Measurements from ENCODE around the gene PGAM4. TPM values are rescaled to one million over a fixed set of nuclear protein-coding genes. Genes with fewer than 3 reads are reported as not detected.

Gene PGAM4
- polyA plus RNA-seq, 1 of the 3 experiments (the other 2 are of a cell fraction): not detected

DNA sequence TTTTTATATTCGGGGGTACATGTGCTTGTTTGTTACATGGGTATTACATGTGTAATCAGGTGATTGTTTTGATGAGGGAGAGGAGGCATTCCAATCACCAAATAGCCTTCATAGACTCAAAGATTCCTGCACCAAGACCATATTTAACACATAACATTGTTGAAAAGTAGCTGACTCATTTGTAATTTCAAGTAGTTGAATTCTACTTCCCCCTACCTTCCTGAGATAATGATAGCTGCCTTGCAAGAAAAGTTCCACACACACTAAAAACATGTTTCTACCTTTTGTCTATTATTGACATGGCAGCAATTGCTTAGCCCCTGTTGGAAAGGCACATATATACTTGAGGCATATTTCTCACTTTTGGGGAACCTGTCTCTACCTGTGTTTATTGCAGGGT is 16.1 kb downstream of the PGAM4 start (continued):
- TF ChIP-seq, protein P1, sequence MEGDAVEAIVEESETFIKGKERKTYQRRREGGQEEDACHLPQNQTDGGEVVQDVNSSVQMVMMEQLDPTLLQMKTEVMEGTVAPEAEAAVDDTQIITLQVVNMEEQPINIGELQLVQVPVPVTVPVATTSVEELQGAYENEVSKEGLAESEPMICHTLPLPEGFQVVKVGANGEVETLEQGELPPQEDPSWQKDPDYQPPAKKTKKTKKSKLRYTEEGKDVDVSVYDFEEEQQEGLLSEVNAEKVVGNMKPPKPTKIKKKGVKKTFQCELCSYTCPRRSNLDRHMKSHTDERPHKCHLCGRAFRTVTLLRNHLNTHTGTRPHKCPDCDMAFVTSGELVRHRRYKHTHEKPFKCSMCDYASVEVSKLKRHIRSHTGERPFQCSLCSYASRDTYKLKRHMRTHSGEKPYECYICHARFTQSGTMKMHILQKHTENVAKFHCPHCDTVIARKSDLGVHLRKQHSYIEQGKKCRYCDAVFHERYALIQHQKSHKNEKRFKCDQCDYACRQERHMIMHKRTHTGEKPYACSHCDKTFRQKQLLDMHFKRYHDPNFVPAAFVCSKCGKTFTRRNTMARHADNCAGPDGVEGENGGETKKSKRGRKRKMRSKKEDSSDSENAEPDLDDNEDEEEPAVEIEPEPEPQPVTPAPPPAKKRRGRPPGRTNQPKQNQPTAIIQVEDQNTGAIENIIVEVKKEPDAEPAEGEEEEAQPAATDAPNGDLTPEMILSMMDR (IDR thresholded peaks at IDR 0.05): no peak
- TF ChIP-seq, protein P2, sequence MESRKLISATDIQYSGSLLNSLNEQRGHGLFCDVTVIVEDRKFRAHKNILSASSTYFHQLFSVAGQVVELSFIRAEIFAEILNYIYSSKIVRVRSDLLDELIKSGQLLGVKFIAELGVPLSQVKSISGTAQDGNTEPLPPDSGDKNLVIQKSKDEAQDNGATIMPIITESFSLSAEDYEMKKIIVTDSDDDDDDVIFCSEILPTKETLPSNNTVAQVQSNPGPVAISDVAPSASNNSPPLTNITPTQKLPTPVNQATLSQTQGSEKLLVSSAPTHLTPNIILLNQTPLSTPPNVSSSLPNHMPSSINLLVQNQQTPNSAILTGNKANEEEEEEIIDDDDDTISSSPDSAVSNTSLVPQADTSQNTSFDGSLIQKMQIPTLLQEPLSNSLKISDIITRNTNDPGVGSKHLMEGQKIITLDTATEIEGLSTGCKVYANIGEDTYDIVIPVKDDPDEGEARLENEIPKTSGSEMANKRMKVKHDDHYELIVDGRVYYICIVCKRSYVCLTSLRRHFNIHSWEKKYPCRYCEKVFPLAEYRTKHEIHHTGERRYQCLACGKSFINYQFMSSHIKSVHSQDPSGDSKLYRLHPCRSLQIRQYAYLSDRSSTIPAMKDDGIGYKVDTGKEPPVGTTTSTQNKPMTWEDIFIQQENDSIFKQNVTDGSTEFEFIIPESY (IDR thresholded peaks at IDR 0.05; ENCODE audit: borderline replicate concordance, low read depth): no peak
- TF ChIP-seq YY1 (IDR thresholded peaks at IDR 0.05; ENCODE audit: low read depth): no peak
- TF ChIP-seq TCF12 (IDR thresholded peaks at IDR 0.05): no peak
- no peak for TF ChIP-seq JUND (IDR thresholded peaks at IDR 0.05)
- TF ChIP-seq, protein P3, sequence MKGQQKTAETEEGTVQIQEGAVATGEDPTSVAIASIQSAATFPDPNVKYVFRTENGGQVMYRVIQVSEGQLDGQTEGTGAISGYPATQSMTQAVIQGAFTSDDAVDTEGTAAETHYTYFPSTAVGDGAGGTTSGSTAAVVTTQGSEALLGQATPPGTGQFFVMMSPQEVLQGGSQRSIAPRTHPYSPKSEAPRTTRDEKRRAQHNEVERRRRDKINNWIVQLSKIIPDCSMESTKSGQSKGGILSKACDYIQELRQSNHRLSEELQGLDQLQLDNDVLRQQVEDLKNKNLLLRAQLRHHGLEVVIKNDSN (IDR thresholded peaks at IDR 0.05; ENCODE audit: borderline replicate concordance, low read depth): no peak

DNA sequence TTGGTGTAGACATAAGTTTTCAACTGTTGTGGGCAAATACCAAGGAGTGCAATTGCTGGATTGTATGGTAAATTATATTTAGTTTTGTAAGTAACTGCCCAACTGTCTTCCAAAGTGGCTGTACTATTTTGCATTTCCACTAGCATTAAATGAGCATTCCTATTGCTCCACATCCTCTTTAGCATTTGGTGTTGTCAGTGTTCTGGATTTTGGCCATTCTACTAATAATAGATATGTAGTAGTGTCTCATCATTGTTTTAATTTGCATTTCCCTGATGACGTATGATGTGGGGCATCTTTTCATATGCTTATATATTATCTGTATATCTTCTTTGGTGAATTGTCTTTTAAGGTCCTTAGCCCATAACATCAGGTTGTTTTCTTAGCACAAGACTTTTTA is 17.3 kb downstream of the PGAM4 start:
- Histone ChIP-seq H3F3A (replicated peaks; ENCODE audit: insufficient read depth) (peaks cover 7% of the 10 kb centered on the region), H3K9me2 (no peaks in the 10 kb centered on the region; the same call in 1 of the 2 replicates), H4K20me1 (ENCODE audit: insufficient read depth) (no peaks in the 10 kb centered on the region; the same call in 1 of the 2 replicates), H3K9ac (no peak overlapping the region), H2AFZ (ENCODE audit: low read depth) (no peak overlapping the region), H3K79me2 (ENCODE audit: insufficient read depth) (no peaks in the 10 kb centered on the region; the same call in 1 of the 2 replicates), H3K27me3 (ENCODE audit: insufficient read depth) (no peaks in the 10 kb centered on the region; the same call in 1 of the 2 replicates), H3K4me1 (ENCODE audit: control insufficient read depth in 1 of 2, insufficient read depth in 2 of 2, low read depth in 1 of 2, low read length in 1 of 2) (peaks cover 0 to 5% of the 10 kb centered on the region in 2 experiments; a peak in 2 of 4 replicates), H3K4me2 (no peak overlapping the region), H3K27ac (ENCODE audit: low read depth in 2 of 2, low read length in 1 of 2) (no peak overlapping the region), H3K9me3 (no peaks in the 10 kb centered on the region), H3K4me3 (ENCODE audit: low read depth in 2 of 2, low read length in 1 of 2) (no peak overlapping the region), H3K36me3 (replicated peaks in 1 of 2; ENCODE audit: control insufficient read depth in 1 of 2, insufficient read depth in 2 of 2, low read length in 1 of 2) (no peaks in the 10 kb centered on the region)
- ChIA-PET CTCF (no interaction called here), POLR2A (no interaction called here)
- DNase-seq: no peak
- TF ChIP-seq RCOR1 (IDR thresholded peaks at IDR 0.05; ENCODE audit: low read length): no peak
- TF ChIP-seq NFIC (IDR thresholded peaks at IDR 0.05; ENCODE audit: borderline replicate concordance): no peak
- no peak for TF ChIP-seq MXI1 (IDR thresholded peaks at IDR 0.05; ENCODE audit: low read depth, low read length)
- TF ChIP-seq FOSL2 (IDR thresholded peaks at IDR 0.05; ENCODE audit: borderline replicate concordance, low read depth): no peak
- TF ChIP-seq, protein P4, sequence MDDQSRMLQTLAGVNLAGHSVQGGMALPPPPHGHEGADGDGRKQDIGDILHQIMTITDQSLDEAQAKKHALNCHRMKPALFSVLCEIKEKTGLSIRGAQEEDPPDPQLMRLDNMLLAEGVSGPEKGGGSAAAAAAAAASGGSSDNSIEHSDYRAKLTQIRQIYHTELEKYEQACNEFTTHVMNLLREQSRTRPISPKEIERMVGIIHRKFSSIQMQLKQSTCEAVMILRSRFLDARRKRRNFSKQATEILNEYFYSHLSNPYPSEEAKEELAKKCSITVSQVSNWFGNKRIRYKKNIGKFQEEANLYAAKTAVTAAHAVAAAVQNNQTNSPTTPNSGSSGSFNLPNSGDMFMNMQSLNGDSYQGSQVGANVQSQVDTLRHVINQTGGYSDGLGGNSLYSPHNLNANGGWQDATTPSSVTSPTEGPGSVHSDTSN (IDR thresholded peaks at IDR 0.05): no peak
- TF ChIP-seq, protein P3 (IDR thresholded peaks at IDR 0.05; ENCODE audit: borderline replicate concordance, low read depth): no peak
- TF ChIP-seq POLR2AphosphoS5 (IDR thresholded peaks at IDR 0.05; ENCODE audit: low read depth, low read length): no peak
- WGBS (ENCODE audit: low lambda C conversion rate): 31% methylated on average over 1 of the region's 1 CpG
